ENCODE measurements around the gene PIK3AP1. TPM values are rescaled to one million over a fixed set of nuclear protein-coding genes. Genes with fewer than 3 reads are reported as not detected.

Gene PIK3AP1
- total and polyA plus RNA-seq, 10 of the 15 experiments (the other 5 are each of a cell fraction or from before 2014, with no cell fraction given), result 26.2 to 306 (median 119) TPM

DNA sequence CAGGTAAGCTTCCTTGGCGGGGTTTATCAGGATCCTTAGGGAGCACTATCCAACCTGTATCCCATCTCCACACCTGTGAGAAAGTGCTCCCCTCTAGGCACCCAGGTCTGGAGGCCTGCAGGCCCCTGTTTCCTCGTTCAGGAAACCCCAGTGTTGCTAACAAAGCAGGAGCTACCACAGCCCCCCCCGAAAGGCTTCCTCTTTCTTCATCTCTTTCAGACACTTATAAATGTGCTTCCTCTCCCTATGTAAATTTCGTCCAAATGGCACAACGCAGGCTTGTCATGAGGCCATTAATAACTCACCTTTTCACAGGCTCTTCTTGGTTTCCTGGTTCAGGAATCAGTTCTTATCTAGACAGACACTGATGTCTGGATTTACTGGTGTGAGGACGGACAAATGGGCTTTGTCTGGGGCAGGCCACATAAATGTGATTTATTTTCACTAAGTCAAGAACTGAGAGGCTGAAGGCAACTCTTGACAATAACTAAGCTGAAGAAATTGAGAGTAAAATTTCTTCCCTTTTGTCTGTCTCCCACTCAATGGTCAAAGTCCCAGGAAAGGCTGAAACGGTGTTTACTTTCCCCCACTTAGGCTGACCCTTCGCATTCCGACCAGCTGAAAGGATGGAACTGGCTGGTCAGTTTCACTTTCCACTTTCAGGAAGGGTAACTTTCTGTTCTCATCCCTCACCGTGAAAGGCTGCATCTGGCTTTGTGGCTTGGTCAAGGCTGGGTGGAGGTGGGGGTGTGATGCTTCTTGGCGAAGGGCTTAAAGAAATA lies 46.8 kb downstream of the PIK3AP1 start:
- ChIA-PET RAD21 (ENCODE audit: unreplicated experiment) (interaction anchor here (0.9 to 4.6 kb wide), 10 partner anchors 8 to 44 kb away, joined by 3 to 25 read pairs (median 4); no protein-coding TSS in a partner anchor), CTCF (interaction anchor here (0.6 to 3.4 kb wide), 17 partner anchors 9 to 573 kb away, joined by 3 to 15 read pairs (median 5); no protein-coding TSS in a partner anchor), POLR2A (interaction anchor here (0.5 to 7.8 kb wide), 12 partner anchors 9 to 918 kb away, joined by 3 to 57 read pairs (median 4); no protein-coding TSS in a partner anchor), SMC1A (ENCODE audit: uncharacterized antibody, unreplicated experiment) (interaction anchor here (0.7 to 7.4 kb wide), 23 partner anchors 8 to 236 kb away, joined by 3 to 44 read pairs (median 4); no protein-coding TSS in a partner anchor)
- DNase-seq (ENCODE audit: low read depth, low spot score), result peak; percentile 67
- peak; percentile 80 for ATAC-seq
- Histone ChIP-seq H3K27me3 (replicated peaks in 1 of 2; ENCODE audit: control insufficient read depth in 2 of 2, insufficient read depth in 2 of 2, low read length in 1 of 2) (no peaks in the 10 kb centered on the region), H3K4me2 (ENCODE audit: control insufficient read depth, insufficient read depth) (peak overlapping the region; percentile 82), H3K27ac (ENCODE audit: control insufficient read depth, insufficient read depth) (peak overlapping the region; percentile 40), H4K20me1 (ENCODE audit: control insufficient read depth, insufficient read depth) (peaks cover 3% of the 10 kb centered on the region; the same call in 1 of the 2 replicates), H3K4me1 (ENCODE audit: control insufficient read depth, insufficient read depth, low read length) (peaks cover 79% of the 10 kb centered on the region), H3K9ac (ENCODE audit: control insufficient read depth, insufficient read depth, low read length) (peak overlapping the region; percentile 2; the same call in 1 of the 2 replicates), H3K36me3 (ENCODE audit: control insufficient read depth in 2 of 2, insufficient read depth in 2 of 2, low read length in 1 of 2) (peaks cover 2 to 24% of the 10 kb centered on the region in 2 experiments; a peak in 3 of 4 replicates), H3K79me2 (ENCODE audit: control insufficient read depth, insufficient read depth, low read length) (peaks cover 85% of the 10 kb centered on the region), H3K4me3 (peak overlapping the region; percentile 54; the same call in 1 of the 2 replicates), H3K9me3 (replicated peaks; ENCODE audit: control insufficient read depth, insufficient read depth, low read length) (no peaks in the 10 kb centered on the region), H2AFZ (ENCODE audit: control insufficient read depth, low read depth, low read length) (no peak overlapping the region)
- in situ Hi-C loops (cut with MboI) (no loop called here), intact Hi-C loops (cut with micrococcal nuclease; ENCODE audit: unreplicated experiment) (no loop called here)
- WGBS (ENCODE audit: insufficient coverage, insufficient replicate concordance, low lambda C conversion rate, missing lambda C conversion rate), result 4% methylated on average over 11 of the region's 11 CpGs
- FAIRE-seq, result no peak
- BruUV-seq (replicated peaks), result TSS peak; percentile 11
- TF ChIP-seq YY1 (IDR thresholded peaks at IDR 0.05; ENCODE audit: low read depth, low read length), result peak; percentile 47; the same call in 1 of the 2 replicates
- no peak for TF ChIP-seq MYB (IDR thresholded peaks at IDR 0.05; ENCODE audit: borderline replicate concordance, low read depth, low read length)
- no peak for TF ChIP-seq SMAD5 (IDR thresholded peaks at IDR 0.05; ENCODE audit: low read depth)
- 0 out of 2 replicates have a peak, but pooled peaks have one; percentile 57 for TF ChIP-seq IRF4 (IDR thresholded peaks at IDR 0.05; ENCODE audit: low read depth, low read length)
- TF ChIP-seq, protein P1, sequence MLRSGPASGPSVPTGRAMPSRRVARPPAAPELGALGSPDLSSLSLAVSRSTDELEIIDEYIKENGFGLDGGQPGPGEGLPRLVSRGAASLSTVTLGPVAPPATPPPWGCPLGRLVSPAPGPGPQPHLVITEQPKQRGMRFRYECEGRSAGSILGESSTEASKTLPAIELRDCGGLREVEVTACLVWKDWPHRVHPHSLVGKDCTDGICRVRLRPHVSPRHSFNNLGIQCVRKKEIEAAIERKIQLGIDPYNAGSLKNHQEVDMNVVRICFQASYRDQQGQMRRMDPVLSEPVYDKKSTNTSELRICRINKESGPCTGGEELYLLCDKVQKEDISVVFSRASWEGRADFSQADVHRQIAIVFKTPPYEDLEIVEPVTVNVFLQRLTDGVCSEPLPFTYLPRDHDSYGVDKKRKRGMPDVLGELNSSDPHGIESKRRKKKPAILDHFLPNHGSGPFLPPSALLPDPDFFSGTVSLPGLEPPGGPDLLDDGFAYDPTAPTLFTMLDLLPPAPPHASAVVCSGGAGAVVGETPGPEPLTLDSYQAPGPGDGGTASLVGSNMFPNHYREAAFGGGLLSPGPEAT (IDR thresholded peaks at IDR 0.05; ENCODE audit: low read depth), result peak; percentile 80
- TF ChIP-seq MEF2A (IDR thresholded peaks at IDR 0.05; ENCODE audit: insufficient read depth, low read depth, low read length), result peak; percentile 28; the same call in 1 of the 2 replicates
- TF ChIP-seq, protein P2, sequence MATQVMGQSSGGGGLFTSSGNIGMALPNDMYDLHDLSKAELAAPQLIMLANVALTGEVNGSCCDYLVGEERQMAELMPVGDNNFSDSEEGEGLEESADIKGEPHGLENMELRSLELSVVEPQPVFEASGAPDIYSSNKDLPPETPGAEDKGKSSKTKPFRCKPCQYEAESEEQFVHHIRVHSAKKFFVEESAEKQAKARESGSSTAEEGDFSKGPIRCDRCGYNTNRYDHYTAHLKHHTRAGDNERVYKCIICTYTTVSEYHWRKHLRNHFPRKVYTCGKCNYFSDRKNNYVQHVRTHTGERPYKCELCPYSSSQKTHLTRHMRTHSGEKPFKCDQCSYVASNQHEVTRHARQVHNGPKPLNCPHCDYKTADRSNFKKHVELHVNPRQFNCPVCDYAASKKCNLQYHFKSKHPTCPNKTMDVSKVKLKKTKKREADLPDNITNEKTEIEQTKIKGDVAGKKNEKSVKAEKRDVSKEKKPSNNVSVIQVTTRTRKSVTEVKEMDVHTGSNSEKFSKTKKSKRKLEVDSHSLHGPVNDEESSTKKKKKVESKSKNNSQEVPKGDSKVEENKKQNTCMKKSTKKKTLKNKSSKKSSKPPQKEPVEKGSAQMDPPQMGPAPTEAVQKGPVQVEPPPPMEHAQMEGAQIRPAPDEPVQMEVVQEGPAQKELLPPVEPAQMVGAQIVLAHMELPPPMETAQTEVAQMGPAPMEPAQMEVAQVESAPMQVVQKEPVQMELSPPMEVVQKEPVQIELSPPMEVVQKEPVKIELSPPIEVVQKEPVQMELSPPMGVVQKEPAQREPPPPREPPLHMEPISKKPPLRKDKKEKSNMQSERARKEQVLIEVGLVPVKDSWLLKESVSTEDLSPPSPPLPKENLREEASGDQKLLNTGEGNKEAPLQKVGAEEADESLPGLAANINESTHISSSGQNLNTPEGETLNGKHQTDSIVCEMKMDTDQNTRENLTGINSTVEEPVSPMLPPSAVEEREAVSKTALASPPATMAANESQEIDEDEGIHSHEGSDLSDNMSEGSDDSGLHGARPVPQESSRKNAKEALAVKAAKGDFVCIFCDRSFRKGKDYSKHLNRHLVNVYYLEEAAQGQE (IDR thresholded peaks at IDR 0.05; ENCODE audit: low read depth, low read length), result no peak
- no peak for TF ChIP-seq RELA (IDR thresholded peaks at IDR 0.05; ENCODE audit: borderline replicate concordance, partially characterized antibody)
- TF ChIP-seq, protein P3, sequence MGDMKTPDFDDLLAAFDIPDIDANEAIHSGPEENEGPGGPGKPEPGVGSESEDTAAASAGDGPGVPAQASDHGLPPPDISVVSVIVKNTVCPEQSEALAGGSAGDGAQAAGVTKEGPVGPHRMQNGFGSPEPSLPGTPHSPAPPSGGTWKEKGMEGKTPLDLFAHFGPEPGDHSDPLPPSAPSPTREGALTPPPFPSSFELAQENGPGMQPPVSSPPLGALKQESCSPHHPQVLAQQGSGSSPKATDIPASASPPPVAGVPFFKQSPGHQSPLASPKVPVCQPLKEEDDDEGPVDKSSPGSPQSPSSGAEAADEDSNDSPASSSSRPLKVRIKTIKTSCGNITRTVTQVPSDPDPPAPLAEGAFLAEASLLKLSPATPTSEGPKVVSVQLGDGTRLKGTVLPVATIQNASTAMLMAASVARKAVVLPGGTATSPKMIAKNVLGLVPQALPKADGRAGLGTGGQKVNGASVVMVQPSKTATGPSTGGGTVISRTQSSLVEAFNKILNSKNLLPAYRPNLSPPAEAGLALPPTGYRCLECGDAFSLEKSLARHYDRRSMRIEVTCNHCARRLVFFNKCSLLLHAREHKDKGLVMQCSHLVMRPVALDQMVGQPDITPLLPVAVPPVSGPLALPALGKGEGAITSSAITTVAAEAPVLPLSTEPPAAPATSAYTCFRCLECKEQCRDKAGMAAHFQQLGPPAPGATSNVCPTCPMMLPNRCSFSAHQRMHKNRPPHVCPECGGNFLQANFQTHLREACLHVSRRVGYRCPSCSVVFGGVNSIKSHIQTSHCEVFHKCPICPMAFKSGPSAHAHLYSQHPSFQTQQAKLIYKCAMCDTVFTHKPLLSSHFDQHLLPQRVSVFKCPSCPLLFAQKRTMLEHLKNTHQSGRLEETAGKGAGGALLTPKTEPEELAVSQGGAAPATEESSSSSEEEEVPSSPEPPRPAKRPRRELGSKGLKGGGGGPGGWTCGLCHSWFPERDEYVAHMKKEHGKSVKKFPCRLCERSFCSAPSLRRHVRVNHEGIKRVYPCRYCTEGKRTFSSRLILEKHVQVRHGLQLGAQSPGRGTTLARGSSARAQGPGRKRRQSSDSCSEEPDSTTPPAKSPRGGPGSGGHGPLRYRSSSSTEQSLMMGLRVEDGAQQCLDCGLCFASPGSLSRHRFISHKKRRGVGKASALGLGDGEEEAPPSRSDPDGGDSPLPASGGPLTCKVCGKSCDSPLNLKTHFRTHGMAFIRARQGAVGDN (IDR thresholded peaks at IDR 0.05), result no peak
- TF ChIP-seq, protein P4, sequence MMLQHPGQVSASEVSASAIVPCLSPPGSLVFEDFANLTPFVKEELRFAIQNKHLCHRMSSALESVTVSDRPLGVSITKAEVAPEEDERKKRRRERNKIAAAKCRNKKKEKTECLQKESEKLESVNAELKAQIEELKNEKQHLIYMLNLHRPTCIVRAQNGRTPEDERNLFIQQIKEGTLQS (IDR thresholded peaks at IDR 0.05; ENCODE audit: borderline replicate concordance, extremely low read depth, low read depth, low read length), result no peak
- peak; percentile 84 for TF ChIP-seq IKZF1 (conservative IDR thresholded peaks at IDR 0.05)

All from GM12878 (cell line).